IMR-90 (cell line): Measurements from ENCODE around the gene ACOT7.

Source experiments
- BHLHE40 ChIP-seq: fragments of 150-350 bp; IDR thresholded peaks from 2 replicates; pipeline ENCODE4 v1.6.1; 2016; ENCODE audit warnings: mild to moderate bottlenecking, low read depth, low read length
- CEBPB ChIP-seq: IDR thresholded peaks from 2 replicates; pipeline ENCODE4 v1.6.1; 2012; ENCODE audit warnings: low read depth, low read length, improper control_type of control experiment
- CTCF ChIP-seq: conservative IDR thresholded peaks from 2 replicates; pipeline ENCODE4 v1.5.1; 2012; ENCODE audit warnings: mild to moderate bottlenecking, low read depth, low read length, improper control_type of control experiment
- FOS ChIP-seq: fragments of 150-350 bp; IDR thresholded peaks from 2 replicates; pipeline ENCODE4 v1.6.1; 2016; ENCODE audit warnings: low read depth, low read length
- NFE2L2 ChIP-seq: fragments of 150-350 bp; IDR thresholded peaks from 2 replicates; pipeline ENCODE4 v1.6.1; 2016; ENCODE audit warnings: low read depth, mild to moderate bottlenecking, low read length
- POLR2A ChIP-seq: IDR thresholded peaks from 2 replicates; pipeline ENCODE4 v1.6.1; 2012; ENCODE audit warnings: mild to moderate bottlenecking, low read depth, low read length

- no peak for TF ChIP-seq CTCF
- no peak for TF ChIP-seq CEBPB
- no peak for TF ChIP-seq BHLHE40
- TF ChIP-seq FOS: no peak
- no peak for TF ChIP-seq POLR2A
- no peak for TF ChIP-seq NFE2L2
Measured at GRCh38 chr1:6286266-6286665, 107.3 kb downstream of the ACOT7 start.
